Lung microvascular endothelial cell (primary cell): ENCODE measurements around the gene KIF18B. TPM values are rescaled to one million over a fixed set of nuclear protein-coding genes. Genes with fewer than 3 reads are reported as not detected.
A peak's percentile ranks its signal among the peaks of the same experiment; 100 is the strongest.

Experiments
- DNase-seq, 2 donors: peaks; one replicate each; pipeline versions ENCODE4 v3.0.0 to v3.0.0-alpha.2; 2010; ENCODE audit warnings: low read depth in 2 of 2
- total RNA-seq: library from RNA; depleted of rRNA; stranded (reverse); fragments of >200 nt; gene quantifications from 2 replicates; pipeline ENCODE4 v1.2.1, GENCODE V29; 2014

The KIF18B gene
- 0.60 and 1.3 TPM in 2 replicates for total RNA-seq

- peak; percentile 97 for DNase-seq
These were observed at the start of gene KIF18B for GRCh38 chr17:44947461-44948314. TSS of gene KIF18B (minus strand) at chr17:44947773. CDS start at chr17:44936344, 11,429 bp downstream.

- no peak for DNase-seq
These were observed 48.7 kb upstream of the KIF18B start for GRCh38 chr17:44996304-44996703.

GRCh38 chr17:44995436-44996001 is 47.9 kb upstream of the KIF18B start:
- no peak for DNase-seq

GRCh38 chr17:44992242-44992939 is 44.8 kb upstream of the KIF18B start:
- DNase-seq, result no peak

GRCh38 chr17:44990994-44991393 is 43.4 kb upstream of the KIF18B start:
- peak; percentile 14 to 27 for DNase-seq

GRCh38 chr17:44989552-44990138 is 42.1 kb upstream of the KIF18B start:
- DNase-seq, result no peak

- DNase-seq, result no peak
These were observed 40.7 kb upstream of the KIF18B start for GRCh38 chr17:44988044-44988942.

- no peak for DNase-seq
These were observed 36.0 kb upstream of the KIF18B start for GRCh38 chr17:44983563-44983962.

GRCh38 chr17:44982113-44982702 is 34.6 kb upstream of the KIF18B start:
- DNase-seq, result no peak

- DNase-seq, result peak; percentile 80 to 89
These were observed 33.8 kb upstream of the KIF18B start for GRCh38 chr17:44981221-44981968.

GRCh38 chr17:44979426-44979995 is 31.9 kb upstream of the KIF18B start:
- no peak for DNase-seq

GRCh38 chr17:44978807-44979206 is 31.2 kb upstream of the KIF18B start:
- DNase-seq, result no peak

GRCh38 chr17:44977814-44978550 is 30.4 kb upstream of the KIF18B start:
- DNase-seq, result no peak

- DNase-seq, result no peak
These were observed 29.5 kb upstream of the KIF18B start for GRCh38 chr17:44977065-44977464.

GRCh38 chr17:44976206-44976605 is 28.6 kb upstream of the KIF18B start:
- DNase-seq, result no peak

GRCh38 chr17:44972953-44973352 is 25.4 kb upstream of the KIF18B start:
- no peak for DNase-seq

- no peak for DNase-seq
These were observed 24.4 kb upstream of the KIF18B start for GRCh38 chr17:44971776-44972483.

- peak in 1 of 2 donors; percentile 20 for DNase-seq
These were observed 22.7 kb upstream of the KIF18B start for GRCh38 chr17:44970136-44970741.
